Stimulated activated CD8-positive, alpha-beta memory T cell treated with anti-CD3 and anti-CD28 coated beads, Interleukin-7, amount 100 ng/mL, for 1 hour (primary cell): ENCODE results near the gene ZNF436.
"Not testable (repeated sequence)": the region's sequence is repeated elsewhere in the genome, so short reads cannot be mapped to it uniquely, and the experiment has no call there.

Experiments
- DNase-seq, 2 donors: peaks; one replicate each; pipeline ENCODE4 v3.0.0-alpha.2; 2020; ENCODE audit warnings: low read depth in 2 of 2

ZNF436 gene

DNA sequence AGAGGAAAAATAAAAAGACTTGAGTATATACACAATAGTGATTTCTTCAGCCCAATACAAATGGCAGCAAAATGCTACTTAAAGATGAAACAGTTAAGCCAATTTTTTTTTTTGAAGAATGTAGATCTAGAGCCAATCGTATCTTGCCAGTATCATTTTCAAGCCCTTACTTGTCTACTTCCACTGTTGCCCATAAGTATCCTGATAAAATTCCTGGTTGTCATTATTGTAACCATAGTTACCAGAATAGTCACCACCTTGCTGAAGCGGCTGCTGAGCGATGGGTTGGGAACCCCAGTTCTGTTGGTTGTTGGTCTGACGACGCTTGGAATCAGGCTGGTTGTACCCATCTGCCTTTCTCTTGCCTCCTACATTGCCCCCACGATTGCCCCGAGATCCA is 59.4 kb downstream of the ZNF436 start:
- DNase-seq = not testable (repeated sequence)
